Astrocyte (in vitro differentiated cells and primary cell): ENCODE measurements around the gene KMT5C.

Experiments used
- CTCF ChIP-seq: IDR thresholded peaks from 2 replicates; pipeline ENCODE4 v1.5.1; 2011; ENCODE audit warnings: low read depth, mild to moderate bottlenecking, inconsistent platforms, low read length, moderate library complexity; ENCODE audit not compliant: insufficient read depth
- EZH2 ChIP-seq: IDR thresholded peaks from 2 replicates; pipeline ENCODE4 v1.6.1; 2012; ENCODE audit warnings: mild to moderate bottlenecking, low read length, inconsistent platforms; ENCODE audit not compliant: insufficient read depth

GRCh38 chr19:55350620-55351315, 11.1 kb downstream of the KMT5C start:
- TF ChIP-seq CTCF (no peak), EZH2 (no peak)
